CD4-positive, alpha-beta T cell treated with Interleukin-6 for 4 hours (primary cell): ENCODE results near the gene BBX.

Experiments used
- DNase-seq: peaks from one replicate; pipeline ENCODE4 v3.0.0-alpha.2; 2020; ENCODE audit warnings: mixed read lengths

Gene BBX

DNA sequence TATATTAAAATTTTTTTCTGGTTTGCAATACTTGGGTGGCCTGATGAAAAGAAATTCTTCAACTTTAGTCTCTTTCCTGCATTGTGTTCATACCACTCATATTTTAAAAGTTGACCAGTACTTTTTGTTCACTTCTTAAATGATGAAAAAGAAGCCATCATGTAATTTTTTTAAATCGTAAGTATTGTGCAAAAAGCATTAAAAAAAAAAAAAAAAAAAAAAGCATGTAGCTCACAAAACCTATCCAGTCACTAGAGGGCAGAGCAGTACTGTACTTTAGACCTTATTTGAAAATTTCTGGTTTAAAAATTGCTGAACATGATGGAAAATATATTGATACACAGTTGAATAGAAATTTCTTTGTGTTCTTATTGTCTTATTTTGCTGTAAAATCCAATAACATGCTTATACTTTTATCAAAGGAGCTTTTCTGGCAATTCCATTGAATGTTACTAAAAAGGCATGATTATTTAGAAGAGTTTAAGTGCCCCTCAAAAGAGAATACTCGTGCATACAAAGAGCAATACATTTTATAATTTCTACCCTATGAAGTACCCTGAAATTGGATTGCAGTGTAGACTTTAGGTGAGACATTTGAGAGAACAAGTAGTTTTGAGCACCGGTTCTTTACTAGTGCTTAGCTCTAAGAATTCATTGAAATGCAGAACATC, 137.7 kb downstream of the BBX start:
- no peak for DNase-seq

DNA sequence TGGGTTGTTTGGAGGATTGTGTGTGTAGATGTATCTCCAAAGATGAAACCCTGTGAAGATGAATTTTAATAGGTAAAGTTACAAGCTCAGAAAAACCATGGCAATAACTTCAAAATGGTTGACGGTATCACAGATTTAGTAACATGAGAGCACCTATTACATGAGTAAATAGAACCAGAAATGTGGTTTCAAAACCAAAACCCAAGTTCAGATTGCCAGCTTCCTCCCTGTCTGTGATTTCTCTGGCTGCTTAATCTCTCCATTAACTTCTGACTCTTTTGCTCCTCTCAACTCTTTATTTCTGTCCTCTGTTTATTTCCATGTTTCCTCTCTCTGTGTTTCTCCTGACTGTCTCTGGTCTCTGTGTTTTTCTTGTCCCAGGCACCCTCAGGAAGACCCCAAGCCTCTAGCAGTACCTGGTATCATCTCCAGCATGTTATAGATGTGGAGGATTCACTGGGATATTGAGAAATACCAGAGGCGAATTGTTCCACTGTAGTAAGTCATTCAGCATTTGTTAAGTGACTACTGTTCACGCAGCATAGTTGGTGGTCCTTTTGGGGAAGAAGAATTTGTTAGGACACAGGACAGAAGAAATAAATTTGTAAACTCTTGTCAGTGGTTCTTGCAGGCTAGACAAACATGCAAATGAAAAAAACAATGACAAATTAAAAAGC, 138.8 kb downstream of the BBX start:
- DNase-seq, result no peak

DNA sequence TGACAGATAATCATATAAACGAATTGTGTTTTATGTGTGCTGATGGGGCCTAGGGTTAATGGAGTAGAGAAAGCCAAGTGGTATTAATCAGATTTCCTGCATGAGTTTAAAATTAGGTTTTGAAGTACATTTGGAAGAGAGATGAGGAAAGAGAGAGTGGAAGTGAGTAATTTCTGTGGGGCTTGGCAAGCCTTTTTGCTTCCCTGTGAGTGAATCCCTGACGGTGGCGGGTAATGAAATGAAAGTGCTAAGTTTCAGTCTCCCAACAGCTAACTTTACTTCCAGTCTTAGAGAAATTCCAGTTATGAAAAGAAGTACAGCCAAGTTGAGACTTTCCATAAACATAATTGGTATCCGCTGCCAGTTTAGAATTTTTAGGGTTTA, 139.4 kb downstream of the BBX start:
- no peak for DNase-seq

DNA sequence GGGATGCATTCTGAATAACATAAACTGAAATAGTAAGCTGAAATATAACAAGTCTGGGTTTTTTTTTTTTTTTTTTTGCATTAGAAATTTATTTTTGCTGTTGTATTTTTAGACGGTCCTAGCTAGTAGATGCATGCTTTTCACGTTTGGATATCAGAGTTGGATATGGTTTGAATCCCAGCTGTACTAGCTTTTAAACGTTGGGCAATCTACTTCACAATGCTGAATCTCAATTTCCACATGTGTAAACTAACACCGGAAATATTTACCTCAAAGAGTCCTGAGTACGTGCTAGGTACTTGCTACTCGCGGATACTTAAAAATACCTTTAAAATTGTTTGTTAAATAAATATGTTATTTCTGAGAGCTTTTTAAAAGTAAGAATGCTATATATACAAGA, 139.8 kb downstream of the BBX start:
- DNase-seq, result no peak

GRCh38 chr3:107663266-107663665, 140.5 kb downstream of the BBX start:
- DNase-seq, result no peak

DNA sequence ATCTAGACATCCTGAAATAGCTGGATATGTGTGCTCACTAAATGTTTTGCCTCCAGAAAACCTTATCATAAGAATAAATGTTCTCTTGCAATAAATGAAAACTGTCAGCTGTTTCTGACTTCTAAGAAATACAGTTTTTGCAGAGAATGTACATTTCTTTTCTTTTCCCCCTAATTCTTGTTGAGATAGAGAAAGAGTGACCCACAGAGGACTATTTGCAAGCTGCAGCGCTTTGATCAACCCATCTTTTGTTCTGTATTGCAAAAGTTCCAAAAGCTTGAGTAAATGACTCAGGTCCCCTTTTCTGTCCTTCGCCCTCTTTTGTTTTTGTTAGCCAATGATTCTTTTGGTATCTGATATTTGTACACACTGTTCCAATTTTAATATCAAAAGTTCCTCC, 141.9 kb downstream of the BBX start:
- DNase-seq, result no peak

- DNase-seq, result no peak
Measured at GRCh38 chr3:107665351-107665750, 142.6 kb downstream of the BBX start.

DNA sequence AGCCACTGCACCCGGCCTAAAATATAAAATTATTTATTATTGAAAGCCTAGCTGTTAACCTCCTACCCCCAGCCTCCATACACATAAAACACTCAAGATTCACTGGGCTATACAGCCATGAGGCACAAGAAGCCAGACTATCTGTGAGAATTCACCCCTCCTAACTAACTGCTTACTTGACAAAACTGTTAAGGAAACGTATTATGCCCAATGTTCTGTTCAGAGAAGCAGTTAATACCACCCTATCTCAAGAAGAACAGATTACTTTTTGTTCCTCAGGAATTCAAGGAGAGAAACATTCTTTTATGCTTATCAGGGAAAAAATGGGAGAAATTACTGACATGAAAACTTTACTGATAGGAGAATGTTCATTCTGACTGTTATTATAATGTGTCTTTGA, 144.1 kb downstream of the BBX start:
- DNase-seq, result no peak

DNA sequence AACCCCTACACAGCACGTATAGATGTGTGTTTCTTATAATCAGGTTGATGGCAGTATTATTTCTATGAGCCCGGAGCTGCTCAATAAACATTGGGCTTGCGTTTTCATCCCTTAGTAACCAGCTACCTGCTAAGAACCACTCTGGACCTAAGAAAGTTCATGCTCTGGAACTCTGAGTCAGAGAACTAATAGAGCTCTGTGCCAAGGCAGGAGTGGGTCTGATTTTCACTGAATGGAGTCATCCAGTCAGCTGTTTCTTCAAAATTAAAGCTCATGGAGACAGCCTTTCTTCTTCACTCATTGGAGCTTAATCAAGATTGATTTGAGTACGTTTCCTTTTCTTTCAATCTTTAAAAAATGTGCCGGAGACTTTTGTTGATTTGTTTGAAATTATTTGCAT, 145.7 kb downstream of the BBX start:
- DNase-seq, result no peak

GRCh38 chr3:107668963-107669362, 146.2 kb downstream of the BBX start:
- DNase-seq, result no peak

DNA sequence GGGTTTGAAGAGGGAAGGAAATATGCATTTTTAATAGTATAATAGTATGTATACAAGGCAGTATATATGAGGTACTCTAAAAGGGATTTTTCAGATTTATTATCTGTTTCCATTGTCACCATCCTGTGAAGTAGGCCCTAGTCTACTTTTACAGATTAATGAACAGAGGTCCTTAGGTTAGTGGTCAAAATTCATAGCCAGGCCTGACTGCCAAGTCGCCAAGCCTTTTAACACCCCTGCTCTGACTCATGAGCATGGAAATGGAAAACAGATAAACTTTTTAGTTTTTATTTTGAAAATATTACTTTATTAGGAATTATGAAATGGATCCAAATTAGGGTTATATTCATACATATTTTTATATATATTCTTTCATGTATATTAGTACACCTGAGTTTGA, 146.9 kb downstream of the BBX start:
- DNase-seq, result no peak

- DNase-seq, result no peak
Measured at GRCh38 chr3:107670986-107671385, 148.2 kb downstream of the BBX start.

- DNase-seq, result no peak
Measured at GRCh38 chr3:107674371-107674770, 151.6 kb downstream of the BBX start.

GRCh38 chr3:107675233-107675900, 152.6 kb downstream of the BBX start:
- no peak for DNase-seq

DNA sequence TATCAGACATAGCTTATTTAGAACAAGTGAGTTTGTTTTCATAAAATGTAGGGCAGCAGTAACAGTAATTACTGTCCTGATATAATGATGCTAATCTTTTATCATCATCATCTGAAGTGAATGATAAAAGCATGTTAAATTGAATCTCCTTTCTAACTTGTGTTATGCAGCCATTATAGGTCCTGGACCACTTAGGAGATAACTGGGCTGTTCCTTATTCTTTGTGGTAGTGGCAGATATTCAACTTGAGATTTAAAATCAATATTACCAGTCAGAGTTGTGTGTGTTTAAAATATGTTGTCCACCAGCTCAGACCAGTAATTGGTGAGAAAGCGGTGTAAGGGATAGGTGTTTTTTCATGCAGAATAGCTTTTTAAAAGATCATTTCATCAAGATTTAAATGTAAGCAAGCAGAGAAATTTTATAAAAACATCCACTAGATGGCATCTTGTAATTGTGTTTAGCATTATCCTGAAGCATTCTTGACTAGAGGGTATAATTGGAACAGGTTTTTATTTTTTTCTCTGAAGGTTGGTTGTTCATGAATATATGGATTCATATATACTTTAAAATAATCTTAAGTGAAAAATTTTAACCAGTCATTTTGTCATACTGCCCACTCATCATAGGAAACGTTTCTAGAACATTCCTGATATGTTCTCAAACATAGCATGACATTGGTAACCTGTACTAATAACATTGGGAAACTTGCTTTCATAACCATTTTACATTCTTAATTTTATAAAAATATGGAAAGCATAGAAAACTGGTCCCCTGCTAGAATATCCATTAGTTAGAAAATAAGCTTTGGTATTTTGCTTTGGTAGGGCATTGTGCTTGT, 153.9 kb downstream of the BBX start:
- DNase-seq, result no peak

- no peak for DNase-seq
Measured at GRCh38 chr3:107679921-107680320, 157.2 kb downstream of the BBX start.

DNA sequence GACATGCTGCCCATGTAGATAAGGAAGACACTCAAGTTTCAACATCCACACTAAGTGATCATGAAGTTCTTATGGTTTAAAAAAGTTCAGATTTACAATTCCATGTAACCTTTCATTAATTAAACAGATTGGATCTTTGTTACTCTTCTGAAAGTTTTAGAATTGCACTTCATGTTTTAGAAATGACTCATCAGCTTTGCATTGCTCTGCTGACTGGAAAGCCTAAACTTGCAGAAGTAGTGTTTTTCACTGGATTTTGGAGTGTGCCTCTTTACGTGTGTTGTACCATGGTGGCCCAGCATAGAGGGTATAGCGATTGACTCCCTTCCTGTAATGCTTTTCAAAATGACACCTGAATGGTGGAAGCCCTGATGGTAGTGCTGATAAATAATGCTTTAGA, 157.9 kb downstream of the BBX start:
- no peak for DNase-seq

- DNase-seq, result no peak
Measured at GRCh38 chr3:107681396-107681795, 158.6 kb downstream of the BBX start.

DNA sequence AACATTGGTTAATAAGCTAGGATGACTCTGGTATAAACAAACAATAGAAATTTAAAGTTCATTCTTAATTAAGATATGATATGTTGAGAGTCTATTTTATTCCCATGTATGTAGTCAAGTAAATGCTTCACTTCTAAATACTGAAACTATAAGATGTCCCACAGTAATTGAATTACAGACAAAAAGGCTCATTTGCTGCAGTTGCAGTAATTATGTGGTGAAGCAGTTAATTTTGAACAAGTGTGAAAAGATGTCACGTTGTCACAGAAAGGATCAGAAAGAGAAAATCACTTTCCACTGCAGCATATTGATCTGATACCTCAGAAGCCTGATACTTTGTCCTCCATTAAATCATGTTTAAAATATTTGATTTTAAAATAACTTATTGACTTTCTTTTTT, 159.8 kb downstream of the BBX start:
- DNase-seq, result no peak

DNA sequence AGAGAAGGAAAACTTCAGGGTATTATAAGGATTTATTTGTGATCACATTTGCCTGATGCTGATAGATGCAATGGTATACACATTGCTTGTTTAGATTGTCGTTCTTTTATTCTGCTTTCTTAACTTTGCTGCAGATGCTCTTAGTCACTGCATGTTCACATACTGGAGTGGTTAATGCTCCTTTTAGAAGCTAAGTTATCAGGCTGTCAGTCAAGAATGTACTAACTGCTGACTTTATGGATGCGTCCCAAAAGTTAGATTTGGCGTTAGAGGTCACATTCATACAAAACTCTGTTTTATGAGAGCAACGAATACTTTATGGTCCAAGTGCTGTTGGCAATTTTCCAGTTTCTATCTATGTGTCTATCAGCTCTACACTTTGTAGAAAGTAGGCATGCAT, 160.7 kb downstream of the BBX start:
- no peak for DNase-seq

DNA sequence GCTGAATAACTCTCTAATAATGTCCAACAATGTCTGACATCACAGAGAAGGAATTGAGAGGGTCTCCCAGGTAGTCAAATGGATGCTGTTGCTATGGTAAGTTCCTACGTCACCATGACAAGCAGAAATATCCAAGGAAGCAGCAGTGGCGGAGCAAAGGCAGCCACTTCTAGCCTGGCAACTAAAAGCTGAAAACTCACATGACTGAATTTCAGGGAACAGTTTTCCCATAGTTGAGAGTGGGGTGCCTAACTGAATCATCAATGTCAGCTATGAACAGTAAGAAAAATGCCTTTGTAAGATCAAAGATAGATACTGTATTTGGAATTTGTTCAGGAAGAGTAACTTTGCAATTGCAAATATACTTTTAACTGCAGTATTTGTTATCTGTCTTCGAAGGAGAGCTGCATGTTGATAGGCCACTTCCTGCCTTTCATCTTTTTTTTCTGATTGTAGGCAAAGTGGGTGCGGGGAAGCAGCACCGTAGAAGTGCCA, 161.7 kb downstream of the BBX start:
- peak; percentile 42 for DNase-seq

DNA sequence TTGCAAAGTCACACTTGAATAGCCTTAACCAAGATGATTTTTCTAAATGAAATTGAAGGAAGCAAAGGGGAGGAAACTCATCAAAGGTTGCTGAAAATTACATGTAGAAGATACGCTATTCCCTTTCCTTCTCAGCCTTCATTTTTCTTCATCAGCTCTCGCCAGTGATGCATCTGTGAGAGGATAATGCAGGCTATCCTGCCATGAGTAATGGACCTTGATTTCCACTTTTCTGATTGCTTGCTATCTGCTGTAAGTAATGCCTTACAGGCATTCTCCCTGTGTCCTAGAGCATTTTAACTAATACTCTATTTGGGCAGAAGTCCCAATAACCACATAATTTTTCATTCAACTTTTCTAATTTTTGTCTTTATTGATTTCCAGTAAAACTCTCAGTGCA, 162.6 kb downstream of the BBX start:
- no peak for DNase-seq

GRCh38 chr3:107687056-107687581, 164.4 kb downstream of the BBX start:
- DNase-seq, result no peak
